Gastrocnemius medialis (tissue), 4 donors: Measurements from ENCODE around the gene SLCO3A1.

Source experiments
- POLR2A ChIP-seq, 2 donors: fragments of 450-650 bp; IDR thresholded peaks; one replicate each; pipeline ENCODE4 v1.6.1; 2017; ENCODE audit warnings: antibody characterized with exemption in 2 of 2, mild to moderate bottlenecking in 2 of 2, moderate library complexity in 2 of 2
- TF ChIP-seq, protein P1 (sequence below), 5 experiments: fragments of 450-650 bp in 3 of 5; fragments of 200-600 bp in 2 of 5; sonication (generic) in 2 of 5; IDR thresholded peaks in 4 of 5; conservative IDR thresholded peaks in 1 of 5; 1 replicate in 4 of 5; 2 replicates in 1 of 5; pipeline ENCODE4 v1.5.1; 2016 to 2019; ENCODE audit warnings: antibody characterized with exemption in 5 of 5, mild to moderate bottlenecking in 3 of 5, moderate library complexity in 3 of 5

DNA sequence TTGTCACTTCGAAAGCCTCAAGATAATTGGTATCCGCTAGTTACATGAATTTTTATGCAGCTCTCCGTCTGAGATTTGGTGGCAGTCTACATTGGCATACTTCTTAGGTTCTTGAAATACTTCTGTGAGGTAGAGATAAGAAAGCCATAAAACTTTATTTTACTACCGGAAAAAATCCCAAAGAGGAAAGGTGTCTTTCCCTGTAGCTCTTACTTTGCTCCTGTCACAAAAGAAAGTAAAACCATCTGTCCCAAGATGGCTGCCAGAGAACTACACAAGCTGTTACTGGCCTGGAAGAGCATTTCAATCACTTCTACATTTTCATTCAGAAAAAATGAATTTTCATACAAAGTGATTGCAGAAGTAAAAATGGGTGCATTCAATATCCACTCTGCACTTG is 325.4 kb downstream of the SLCO3A1 start:
- TF ChIP-seq, protein P1, sequence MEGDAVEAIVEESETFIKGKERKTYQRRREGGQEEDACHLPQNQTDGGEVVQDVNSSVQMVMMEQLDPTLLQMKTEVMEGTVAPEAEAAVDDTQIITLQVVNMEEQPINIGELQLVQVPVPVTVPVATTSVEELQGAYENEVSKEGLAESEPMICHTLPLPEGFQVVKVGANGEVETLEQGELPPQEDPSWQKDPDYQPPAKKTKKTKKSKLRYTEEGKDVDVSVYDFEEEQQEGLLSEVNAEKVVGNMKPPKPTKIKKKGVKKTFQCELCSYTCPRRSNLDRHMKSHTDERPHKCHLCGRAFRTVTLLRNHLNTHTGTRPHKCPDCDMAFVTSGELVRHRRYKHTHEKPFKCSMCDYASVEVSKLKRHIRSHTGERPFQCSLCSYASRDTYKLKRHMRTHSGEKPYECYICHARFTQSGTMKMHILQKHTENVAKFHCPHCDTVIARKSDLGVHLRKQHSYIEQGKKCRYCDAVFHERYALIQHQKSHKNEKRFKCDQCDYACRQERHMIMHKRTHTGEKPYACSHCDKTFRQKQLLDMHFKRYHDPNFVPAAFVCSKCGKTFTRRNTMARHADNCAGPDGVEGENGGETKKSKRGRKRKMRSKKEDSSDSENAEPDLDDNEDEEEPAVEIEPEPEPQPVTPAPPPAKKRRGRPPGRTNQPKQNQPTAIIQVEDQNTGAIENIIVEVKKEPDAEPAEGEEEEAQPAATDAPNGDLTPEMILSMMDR (IDR thresholded peaks at IDR 0.05 in 4 of 5, conservative IDR thresholded peaks at IDR 0.05 in 1 of 5): no peak
- TF ChIP-seq POLR2A (IDR thresholded peaks at IDR 0.05): no peak
